HEK293 (cell line): Measurements from ENCODE around the gene TSC22D1.

Source experiments
- CTCF ChIA-PET: fragments of 350-600 bp; formaldehyde crosslinking; extraction: SDS; loops from one replicate; lab custom pipeline; 2021; ENCODE audit warnings: antibody characterized with exemption; lab: Yijun Ruan, JAX
- POLR2A ChIA-PET: fragments of 300-600 bp; formaldehyde crosslinking; extraction: SDS; loops from one replicate; lab custom pipeline; 2020; ENCODE audit warnings: antibody characterized with exemption, inconsistent platforms; lab: Yijun Ruan, JAX
- H3K27ac ChIP-seq: fragments of 200-500 bp; sonication (Bioruptor generic); 2 replicates; pipeline ENCODE4 v1.5.1; 2014; ENCODE audit warnings: low read depth, low read length, control low read depth, inconsistent platforms; ENCODE audit errors: extremely low read depth
- H3K36me3 ChIP-seq, 2 experiments: fragments of 200-500 bp in 1 of 2; sonication (Bioruptor generic) in 1 of 2; 1 replicate in 1 of 2; 2 replicates in 1 of 2; pipeline ENCODE4 v1.5.1; 2014 to 2017; ENCODE audit warnings: inconsistent platforms in 2 of 2, low read length in 2 of 2; ENCODE audit not compliant: control insufficient read depth in 2 of 2, insufficient read depth in 1 of 2
- H3K4me1 ChIP-seq: fragments of 200-500 bp; sonication (Bioruptor generic); 2 replicates; pipeline ENCODE4 v1.5.1; 2014; ENCODE audit warnings: mild to moderate bottlenecking, low read length, inconsistent platforms; ENCODE audit not compliant: control insufficient read depth, insufficient read depth
- H3K4me3 ChIP-seq: 2 replicates; pipeline ENCODE4 v1.5.1; 2011; ENCODE audit warnings: low read depth, mild to moderate bottlenecking, control low read depth, low read length, moderate library complexity
- H3K9me3 ChIP-seq: fragments of 200-500 bp; sonication (Bioruptor generic); 2 replicates; pipeline ENCODE4 v1.5.1; 2014; ENCODE audit warnings: low read depth, low read length, inconsistent platforms; ENCODE audit not compliant: control insufficient read depth, insufficient read depth
- IKZF3 ChIP-seq: fragments of 450-650 bp; IDR thresholded peaks from 2 replicates; pipeline ENCODE4 v1.5.0; 2018; ENCODE audit warnings: missing biosample characterization, mild to moderate bottlenecking, missing genetic modification characterization, moderate library complexity
- PRDM4 ChIP-seq: fragments of 450-650 bp; formaldehyde crosslinking; IDR thresholded peaks from 2 replicates; pipeline ENCODE4 v1.5.1; 2017; ENCODE audit warnings: missing biosample characterization, missing genetic modification characterization
- REPIN1 ChIP-seq: fragments of 450-650 bp; formaldehyde crosslinking; IDR thresholded peaks from 2 replicates; pipeline ENCODE4 v1.5.1; 2017; ENCODE audit warnings: missing biosample characterization, missing genetic modification characterization, low read depth
- SCRT1 ChIP-seq: fragments of 450-650 bp; formaldehyde crosslinking; IDR thresholded peaks from 2 replicates; pipeline ENCODE4 v1.5.1; 2016; ENCODE audit warnings: missing biosample characterization, missing genetic modification characterization, borderline replicate concordance
- SP3 ChIP-seq: fragments of 450-650 bp; formaldehyde crosslinking; IDR thresholded peaks from 2 replicates; pipeline ENCODE4 v1.5.1; 2016; ENCODE audit warnings: missing biosample characterization, missing genetic modification characterization
- TCF7L2 ChIP-seq: IDR thresholded peaks from 2 replicates; pipeline ENCODE4 v1.6.1; 2011; ENCODE audit warnings: low read depth, mild to moderate bottlenecking, inconsistent platforms, low read length, moderate library complexity, borderline replicate concordance
- ZBTB21 ChIP-seq: fragments of 450-650 bp; formaldehyde crosslinking; IDR thresholded peaks from 2 replicates; pipeline ENCODE4 v1.5.1; 2017; ENCODE audit warnings: missing biosample characterization, missing genetic modification characterization
- ZBTB49 ChIP-seq: fragments of 450-650 bp; formaldehyde crosslinking; IDR thresholded peaks from 2 replicates; pipeline ENCODE4 v1.5.1; 2016; ENCODE audit warnings: missing biosample characterization, missing genetic modification characterization, low read depth
- ZBTB8A ChIP-seq: fragments of 450-650 bp; formaldehyde crosslinking; IDR thresholded peaks from 2 replicates; pipeline ENCODE4 v1.5.1; 2016; ENCODE audit warnings: missing biosample characterization, missing genetic modification characterization
- ZFHX2 ChIP-seq: fragments of 450-650 bp; formaldehyde crosslinking; conservative IDR thresholded peaks from 2 replicates; pipeline ENCODE4 v1.5.1; 2016; ENCODE audit warnings: missing biosample characterization, missing genetic modification characterization
- ZFP69B ChIP-seq: fragments of 450-650 bp; formaldehyde crosslinking; IDR thresholded peaks from 2 replicates; pipeline ENCODE4 v1.5.1; 2016; ENCODE audit warnings: missing biosample characterization, missing genetic modification characterization
- ZNF280D ChIP-seq: fragments of 450-650 bp; formaldehyde crosslinking; IDR thresholded peaks from 2 replicates; pipeline ENCODE4 v1.5.1; 2016; ENCODE audit warnings: missing biosample characterization, missing genetic modification characterization
- ZNF341 ChIP-seq: fragments of 450-650 bp; formaldehyde crosslinking; IDR thresholded peaks from 2 replicates; pipeline ENCODE4; 2016; ENCODE audit warnings: low read depth, missing biosample characterization, missing genetic modification characterization
- ZNF416 ChIP-seq: fragments of 450-650 bp; formaldehyde crosslinking; IDR thresholded peaks from 2 replicates; pipeline ENCODE4 v1.5.1; 2016; ENCODE audit warnings: missing biosample characterization, missing genetic modification characterization
- ZNF433 ChIP-seq: fragments of 450-650 bp; formaldehyde crosslinking; IDR thresholded peaks from 2 replicates; pipeline ENCODE4 v1.5.1; 2016; ENCODE audit warnings: missing biosample characterization, missing genetic modification characterization, low read depth
- ZNF488 ChIP-seq: fragments of 450-650 bp; formaldehyde crosslinking; IDR thresholded peaks from 2 replicates; pipeline ENCODE4 v1.5.1; 2016; ENCODE audit warnings: missing biosample characterization, missing genetic modification characterization
- ZNF521 ChIP-seq: fragments of 450-650 bp; formaldehyde crosslinking; IDR thresholded peaks from 2 replicates; pipeline ENCODE4 v1.5.1; 2017; ENCODE audit warnings: missing biosample characterization, mild to moderate bottlenecking, missing genetic modification characterization
- ZNF791 ChIP-seq: fragments of 450-650 bp; formaldehyde crosslinking; IDR thresholded peaks from 2 replicates; pipeline ENCODE4 v1.5.1; 2016; ENCODE audit warnings: missing biosample characterization, missing genetic modification characterization
- ZSCAN5A ChIP-seq: fragments of 450-650 bp; formaldehyde crosslinking; IDR thresholded peaks from 2 replicates; pipeline ENCODE4 v1.5.1; 2016; ENCODE audit warnings: missing biosample characterization, missing genetic modification characterization

Gene TSC22D1

GRCh38 chr13:44417876-44418275 is 158.3 kb downstream of the TSC22D1 start (continued):
- no peak for TF ChIP-seq PRDM4

GRCh38 chr13:44417446-44417845 is 158.7 kb downstream of the TSC22D1 start:
- Histone ChIP-seq H3K27ac (no peak overlapping the region), H3K4me3 (no peak overlapping the region), H3K36me3 (no peaks in the 10 kb centered on the region), H3K9me3 (no peaks in the 10 kb centered on the region), H3K4me1 (no peaks in the 10 kb centered on the region)
- TF ChIP-seq IKZF3 (tag by site-specific recombination) (no peak), ZNF791 (tag by site-specific recombination) (no peak), ZBTB8A (tag by site-specific recombination) (no peak), TCF7L2 (no peak), SP3 (tag by site-specific recombination) (no peak), ZNF280D (tag by site-specific recombination) (no peak), ZNF488 (tag by site-specific recombination) (no peak), ZFHX2 (tag by site-specific recombination) (no peak), ZBTB21 (tag by site-specific recombination) (no peak), ZNF521 (tag by site-specific recombination) (no peak), SCRT1 (tag by site-specific recombination) (no peak), ZNF341 (tag by site-specific recombination) (no peak), ZFP69B (tag by site-specific recombination) (no peak), ZNF416 (tag by site-specific recombination) (no peak), ZNF433 (tag by site-specific recombination) (no peak), REPIN1 (no peak), ZBTB49 (tag by site-specific recombination) (no peak), ZSCAN5A (tag by site-specific recombination) (no peak)
- CTCF ChIA-PET = no interaction called here
- POLR2A ChIA-PET = no interaction called here
